ENCODE measurements around the gene DIP2C. TPM values are rescaled to one million over a fixed set of nuclear protein-coding genes. Genes with fewer than 3 reads are reported as not detected.

The DIP2C gene
- total RNA-seq, 2 experiments from 2014 or later = 0.62 to 0.80 TPM

DNA sequence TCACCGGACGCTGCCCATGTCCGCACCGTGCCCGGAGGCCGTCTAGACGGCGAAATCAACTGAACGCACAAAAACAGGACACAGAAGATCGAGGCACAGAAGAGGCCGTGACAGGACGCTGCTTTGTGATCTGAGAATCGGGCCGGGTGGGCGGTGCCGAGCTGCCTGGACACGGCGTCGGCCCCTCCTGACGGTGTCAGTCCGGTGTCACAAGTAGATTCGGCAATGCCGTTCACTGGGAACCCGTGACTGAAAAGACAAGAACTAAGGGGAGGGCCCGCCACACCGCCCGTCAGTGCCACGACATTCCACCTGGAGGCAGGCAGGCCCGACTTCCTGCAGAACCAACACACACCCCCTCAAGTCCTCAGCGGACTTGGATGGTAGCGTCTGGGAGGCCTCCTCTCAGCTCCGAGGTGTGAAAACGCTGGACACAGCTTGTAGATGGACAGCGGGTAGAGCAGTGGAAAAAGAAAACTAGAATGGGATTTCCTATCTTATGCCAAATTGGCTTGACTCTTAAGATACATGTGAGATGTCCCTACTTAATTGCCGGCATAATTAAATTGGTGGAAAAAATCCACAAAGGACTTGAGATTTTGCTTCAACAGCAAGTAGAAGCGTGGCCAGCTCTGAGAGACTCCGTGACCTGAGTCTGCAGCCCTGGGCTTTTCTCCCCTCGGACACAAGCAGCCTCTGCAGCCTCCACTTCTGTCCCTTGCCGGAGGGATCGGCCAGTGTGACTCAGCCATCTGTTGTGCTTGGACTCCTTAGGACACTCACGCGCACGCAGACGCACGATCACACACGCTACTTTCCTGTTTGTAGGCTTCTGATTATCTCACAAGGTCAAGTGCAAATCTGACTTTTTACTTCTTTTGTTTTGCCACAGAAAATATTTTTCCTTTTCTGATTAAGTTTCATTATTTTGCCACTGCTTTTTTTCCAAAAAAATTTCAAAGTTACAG, 269.0 kb downstream of the DIP2C start:
- H3K27me3 Mint-ChIP-seq = peaks cover 2% of the 10 kb centered on the region
- DNase-seq = no peak
- H3K9me3 Mint-ChIP-seq = peaks cover 2% of the 10 kb centered on the region
- ChIA-PET CTCF (no interaction called here), POLR2A (no interaction called here)
- peaks cover under 1% of the 10 kb centered on the region for H3K36me3 Mint-ChIP-seq
- H3K27ac Mint-ChIP-seq = no peak overlapping the region
- H3K4me1 Mint-ChIP-seq (ENCODE audit: low read depth) = no peaks in the 10 kb centered on the region
- intact Hi-C loops (cut with micrococcal nuclease) = no loop called here
- no peak overlapping the region for H3K4me3 Mint-ChIP-seq

- ChIA-PET POLR2A (no interaction called here), CTCF (no interaction called here)
- DNase-seq = no peak
- Mint-ChIP-seq H3K27ac (no peak overlapping the region), H3K36me3 (peaks cover 1% of the 10 kb centered on the region), H3K9me3 (no peaks in the 10 kb centered on the region), H3K4me1 (ENCODE audit: low read depth) (no peaks in the 10 kb centered on the region), H3K4me3 (no peak overlapping the region), H3K27me3 (no peaks in the 10 kb centered on the region)
- intact Hi-C loops (cut with micrococcal nuclease) = no loop called here
Observed at GRCh38 chr10:418894-419293, 270.6 kb downstream of the DIP2C start.

- Mint-ChIP-seq H3K36me3 (peaks cover 2% of the 10 kb centered on the region), H3K9me3 (no peaks in the 10 kb centered on the region), H3K27me3 (no peaks in the 10 kb centered on the region), H3K4me3 (no peak overlapping the region), H3K4me1 (ENCODE audit: low read depth) (no peaks in the 10 kb centered on the region), H3K27ac (no peak overlapping the region)
- POLR2A ChIA-PET = no interaction called here
- CTCF ChIA-PET = no interaction called here
- DNase-seq = no peak
- intact Hi-C loops (cut with micrococcal nuclease) = no loop called here
Observed at GRCh38 chr10:418226-418625, 271.2 kb downstream of the DIP2C start.

- ChIA-PET POLR2A (no interaction called here), CTCF (no interaction called here)
- Mint-ChIP-seq H3K9me3 (no peaks in the 10 kb centered on the region), H3K4me1 (ENCODE audit: low read depth) (no peaks in the 10 kb centered on the region), H3K36me3 (peaks cover 2% of the 10 kb centered on the region), H3K27me3 (no peaks in the 10 kb centered on the region), H3K27ac (no peak overlapping the region), H3K4me3 (no peak overlapping the region)
- DNase-seq = no peak
- intact Hi-C loops (cut with micrococcal nuclease) = no loop called here
Observed at GRCh38 chr10:416091-416515, 273.4 kb downstream of the DIP2C start.

- H3K27me3 Mint-ChIP-seq = no peaks in the 10 kb centered on the region
- ChIA-PET CTCF (no interaction called here), POLR2A (no interaction called here)
- H3K27ac Mint-ChIP-seq = no peak overlapping the region
- DNase-seq = no peak
- no peaks in the 10 kb centered on the region for H3K9me3 Mint-ChIP-seq
- intact Hi-C loops (cut with micrococcal nuclease) = no loop called here
- no peak overlapping the region for H3K4me3 Mint-ChIP-seq
- no peaks in the 10 kb centered on the region for H3K4me1 Mint-ChIP-seq (ENCODE audit: low read depth)
- peaks cover 2% of the 10 kb centered on the region for H3K36me3 Mint-ChIP-seq
Observed at GRCh38 chr10:413662-414071, 275.8 kb downstream of the DIP2C start.

DNA sequence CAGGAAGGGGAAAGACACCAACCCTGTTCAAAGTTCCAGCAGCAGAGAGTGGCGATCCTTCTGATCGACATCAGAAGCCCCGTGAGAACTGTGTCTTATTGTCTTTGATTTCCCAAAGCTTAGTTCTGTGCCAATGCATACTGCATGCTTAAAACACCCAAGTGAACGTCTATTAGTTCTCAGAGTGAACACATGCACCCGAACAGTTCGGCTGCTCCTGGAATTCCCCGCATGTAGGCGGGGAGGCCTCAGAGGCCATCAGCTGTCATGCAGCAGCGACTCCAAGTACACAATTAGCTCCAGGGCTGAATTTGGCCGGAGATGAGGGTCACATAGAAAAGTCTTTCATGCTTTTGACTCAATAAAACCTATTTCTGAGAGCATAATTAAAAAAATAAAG, 277.4 kb downstream of the DIP2C start:
- no peaks in the 10 kb centered on the region for H3K4me1 Mint-ChIP-seq (ENCODE audit: low read depth)
- no peak overlapping the region for H3K4me3 Mint-ChIP-seq
- peaks cover 5% of the 10 kb centered on the region for H3K36me3 Mint-ChIP-seq
- H3K27me3 Mint-ChIP-seq = no peaks in the 10 kb centered on the region
- CTCF ChIA-PET = no interaction called here
- intact Hi-C loops (cut with micrococcal nuclease) = no loop called here
- no peak for DNase-seq
- no peaks in the 10 kb centered on the region for H3K9me3 Mint-ChIP-seq
- H3K27ac Mint-ChIP-seq = no peak overlapping the region
- POLR2A ChIA-PET = no interaction called here

- ChIA-PET CTCF (no interaction called here), POLR2A (no interaction called here)
- Mint-ChIP-seq H3K27ac (no peak overlapping the region), H3K9me3 (no peaks in the 10 kb centered on the region), H3K27me3 (no peaks in the 10 kb centered on the region), H3K4me1 (ENCODE audit: low read depth) (no peaks in the 10 kb centered on the region), H3K4me3 (no peak overlapping the region), H3K36me3 (peaks cover 5% of the 10 kb centered on the region)
- intact Hi-C loops (cut with micrococcal nuclease) = no loop called here
- DNase-seq = no peak
Observed at GRCh38 chr10:411603-412002, 277.9 kb downstream of the DIP2C start.

GRCh38 chr10:409408-410040, 279.9 kb downstream of the DIP2C start:
- Mint-ChIP-seq H3K4me3 (no peak overlapping the region), H3K27ac (no peak overlapping the region), H3K27me3 (no peaks in the 10 kb centered on the region), H3K4me1 (ENCODE audit: low read depth) (no peaks in the 10 kb centered on the region), H3K9me3 (no peaks in the 10 kb centered on the region), H3K36me3 (peaks cover 5% of the 10 kb centered on the region)
- no peak for DNase-seq
- POLR2A ChIA-PET = no interaction called here
- intact Hi-C loops (cut with micrococcal nuclease) = no loop called here
- CTCF ChIA-PET = no interaction called here

DNA sequence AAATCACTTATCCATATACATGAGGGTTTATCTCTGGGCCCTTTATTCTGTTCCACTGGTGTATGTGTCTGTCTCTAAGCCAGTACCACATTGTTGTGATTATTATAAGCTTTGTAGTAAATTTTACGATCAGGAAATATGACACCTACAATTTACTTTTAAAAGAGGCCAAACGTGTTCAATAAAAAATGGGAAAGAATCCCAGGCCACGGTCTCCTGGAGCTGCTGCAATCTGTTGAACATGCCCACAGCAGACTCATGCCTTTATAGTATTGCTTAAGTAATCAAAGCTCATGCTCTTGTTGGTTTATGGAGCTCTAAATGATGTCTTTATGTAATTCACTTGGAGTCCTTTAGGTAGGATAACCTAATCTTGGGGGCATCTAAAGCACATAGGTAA, 281.2 kb downstream of the DIP2C start:
- ChIA-PET POLR2A (no interaction called here), CTCF (no interaction called here)
- Mint-ChIP-seq H3K36me3 (peaks cover 3% of the 10 kb centered on the region), H3K4me3 (no peak overlapping the region), H3K27ac (no peak overlapping the region), H3K9me3 (no peaks in the 10 kb centered on the region), H3K4me1 (ENCODE audit: low read depth) (no peaks in the 10 kb centered on the region), H3K27me3 (no peaks in the 10 kb centered on the region)
- intact Hi-C loops (cut with micrococcal nuclease) = no loop called here
- no peak for DNase-seq

- no peak for DNase-seq
- Mint-ChIP-seq H3K27me3 (no peaks in the 10 kb centered on the region), H3K36me3 (peaks cover 3% of the 10 kb centered on the region), H3K4me1 (ENCODE audit: low read depth) (no peaks in the 10 kb centered on the region), H3K9me3 (no peaks in the 10 kb centered on the region), H3K4me3 (no peak overlapping the region), H3K27ac (no peak overlapping the region)
- intact Hi-C loops (cut with micrococcal nuclease) = no loop called here
- POLR2A ChIA-PET = no interaction called here
- CTCF ChIA-PET = no interaction called here
Observed at GRCh38 chr10:406976-407375, 282.5 kb downstream of the DIP2C start.

GRCh38 chr10:405648-406047, 283.8 kb downstream of the DIP2C start:
- POLR2A ChIA-PET = no interaction called here
- DNase-seq = no peak
- peaks cover 3% of the 10 kb centered on the region for H3K36me3 Mint-ChIP-seq

GRCh38 chr10:404991-405390, 284.5 kb downstream of the DIP2C start:
- no peaks in the 10 kb centered on the region for H3K9me3 Mint-ChIP-seq
- no peak overlapping the region for H3K4me3 Mint-ChIP-seq
- H3K27ac Mint-ChIP-seq = no peak overlapping the region
- POLR2A ChIA-PET = no interaction called here
- H3K4me1 Mint-ChIP-seq (ENCODE audit: low read depth) = no peaks in the 10 kb centered on the region
- H3K27me3 Mint-ChIP-seq = no peaks in the 10 kb centered on the region
- CTCF ChIA-PET = no interaction called here
- H3K36me3 Mint-ChIP-seq = peaks cover 3% of the 10 kb centered on the region
- DNase-seq = no peak
- intact Hi-C loops (cut with micrococcal nuclease) = no loop called here

More at GRCh38 chr10:405648-406047, 283.8 kb downstream of the DIP2C start:
- no peaks in the 10 kb centered on the region for H3K9me3 Mint-ChIP-seq
- intact Hi-C loops (cut with micrococcal nuclease) = no loop called here
- CTCF ChIA-PET = no interaction called here
- no peak overlapping the region for H3K27ac Mint-ChIP-seq
- no peaks in the 10 kb centered on the region for H3K27me3 Mint-ChIP-seq
- no peaks in the 10 kb centered on the region for H3K4me1 Mint-ChIP-seq (ENCODE audit: low read depth)
- H3K4me3 Mint-ChIP-seq = no peak overlapping the region

GRCh38 chr10:404346-404745, 285.1 kb downstream of the DIP2C start:
- H3K4me3 Mint-ChIP-seq = no peak overlapping the region
- H3K36me3 Mint-ChIP-seq = peaks cover 3% of the 10 kb centered on the region
- intact Hi-C loops (cut with micrococcal nuclease) = no loop called here
- no peak overlapping the region for H3K27ac Mint-ChIP-seq
- H3K4me1 Mint-ChIP-seq (ENCODE audit: low read depth) = no peaks in the 10 kb centered on the region
- DNase-seq = no peak
- H3K27me3 Mint-ChIP-seq = no peaks in the 10 kb centered on the region
- ChIA-PET CTCF (no interaction called here), POLR2A (no interaction called here)
- H3K9me3 Mint-ChIP-seq = no peaks in the 10 kb centered on the region
